ENCODE data around the gene SLC26A11. TPM values are rescaled to one million over a fixed set of nuclear protein-coding genes. Genes with fewer than 3 reads are reported as not detected.

The SLC26A11 gene
- total and polyA plus RNA-seq, 5 donors, result 4.4 to 7.8 (median 6.8) TPM

DNA sequence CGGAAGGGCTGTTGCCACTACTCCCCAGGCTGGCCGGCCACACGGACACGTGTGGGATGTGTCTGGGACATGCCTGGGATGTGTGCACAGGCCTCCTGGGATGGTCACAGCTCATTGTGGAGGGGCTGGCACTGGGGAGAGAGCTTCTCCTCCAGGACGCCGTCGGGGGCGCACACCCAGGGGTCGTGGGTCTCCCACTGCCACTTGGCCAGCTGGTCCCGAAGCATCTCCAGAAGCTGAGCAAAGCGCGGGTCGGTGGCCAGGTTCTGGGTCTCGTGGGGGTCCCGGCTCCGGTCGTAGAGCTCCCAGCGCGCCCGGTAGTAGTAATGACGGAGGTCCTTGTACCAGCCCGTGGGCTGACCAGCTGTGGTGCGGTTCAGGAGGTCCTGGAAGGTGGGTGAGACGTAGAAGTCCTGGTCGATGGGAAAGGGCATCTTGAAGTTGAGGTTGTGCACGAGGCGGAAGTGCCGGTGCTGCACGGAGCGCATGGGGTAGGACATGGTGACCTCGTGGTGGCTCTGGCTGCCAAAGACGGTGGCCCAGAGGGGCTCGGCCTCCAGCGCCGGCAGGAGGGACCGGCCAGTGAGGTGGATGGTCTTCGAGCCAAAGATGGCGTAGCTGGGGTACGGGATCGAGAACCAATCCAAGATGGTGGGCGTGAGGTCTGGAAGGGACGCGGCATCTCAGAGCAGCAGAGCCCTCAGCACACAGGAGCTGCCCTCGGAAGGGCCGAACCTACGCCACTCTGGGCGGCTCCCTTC is 9.7 kb upstream of the SLC26A11 start:
- WGBS, result 94% methylated on average over 47 of the region's 47 CpGs
- intact Hi-C loops (cut with DNase I), result no loop called here

DNA sequence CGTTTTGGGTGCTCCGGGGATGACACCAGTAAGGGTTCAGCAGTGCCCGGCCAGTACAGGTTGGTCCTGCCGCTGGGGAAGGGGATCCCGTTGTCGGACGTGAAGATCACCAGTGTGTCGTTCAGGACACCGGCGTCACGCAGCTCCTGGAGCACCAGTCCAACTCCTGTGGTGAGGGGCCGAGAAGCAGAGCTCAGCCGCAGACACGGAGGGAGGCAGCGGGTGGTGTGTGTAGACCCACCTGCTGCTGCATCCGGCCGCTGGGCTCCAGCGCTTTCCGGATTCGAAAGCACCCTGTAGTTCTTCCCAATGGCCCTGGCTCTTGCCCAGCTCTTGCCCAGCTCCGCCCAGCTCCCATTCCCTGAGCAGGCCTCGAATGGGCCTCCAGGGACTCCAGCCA is 8.1 kb upstream of the SLC26A11 start:
- Histone ChIP-seq H3K4me3 (ENCODE audit: low read length) (no peak overlapping the region), H3K27ac (ENCODE audit: low read length) (no peak overlapping the region), H3K9me3 (ENCODE audit: control insufficient read depth, low read length) (no peaks in the 10 kb centered on the region), H3K27me3 (ENCODE audit: control insufficient read depth, insufficient read depth) (no peaks in the 10 kb centered on the region), H3K4me1 (ENCODE audit: control insufficient read depth, insufficient read depth, low read length) (no peaks in the 10 kb centered on the region)
- ATAC-seq (no peak), DNase-seq (peak in 1 of 3 donors; percentile 43)
- 92% methylated on average over 22 of the region's 22 CpGs for WGBS
- intact Hi-C loops (cut with DNase I), result no loop called here

More for the DNA sequence above, 9.7 kb upstream of the SLC26A11 start:
- DNase-seq, result peak in 1 of 3 donors; percentile 42
- H3K4me3 ChIP-seq (ENCODE audit: low read length), result no peak overlapping the region
- H3K27me3 ChIP-seq (ENCODE audit: control insufficient read depth, insufficient read depth), result no peaks in the 10 kb centered on the region
- no peak overlapping the region for H3K27ac ChIP-seq (ENCODE audit: low read length)
- H3K4me1 ChIP-seq (ENCODE audit: control insufficient read depth, insufficient read depth, low read length), result no peaks in the 10 kb centered on the region
- no peaks in the 10 kb centered on the region for H3K9me3 ChIP-seq (ENCODE audit: control insufficient read depth, low read length)
- ATAC-seq, result no peak

DNA sequence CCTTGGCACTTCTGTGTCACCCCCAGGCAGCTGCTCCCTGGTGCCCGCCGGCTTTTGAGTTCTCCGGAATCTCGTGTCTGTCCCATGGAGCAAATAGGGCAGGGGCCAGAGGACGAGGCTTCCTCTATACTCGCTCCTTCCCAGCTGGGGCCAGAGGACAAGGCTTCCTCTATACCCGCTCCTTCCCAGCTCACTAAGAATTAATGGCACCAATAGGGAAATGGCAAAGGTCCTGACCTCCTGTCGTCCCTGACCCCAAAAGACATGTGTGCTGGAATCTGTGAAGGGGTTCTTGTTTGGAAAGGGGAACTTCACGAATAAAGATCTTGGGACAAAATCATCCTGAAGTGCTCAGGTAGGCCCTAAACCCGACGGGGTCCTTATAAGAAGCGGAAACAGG is 7.7 kb upstream of the SLC26A11 start:
- H3K4me1 ChIP-seq (ENCODE audit: control insufficient read depth, insufficient read depth, low read length), result no peaks in the 10 kb centered on the region
- H3K27ac ChIP-seq (ENCODE audit: low read length), result no peak overlapping the region
- H3K27me3 ChIP-seq (ENCODE audit: control insufficient read depth, insufficient read depth), result no peaks in the 10 kb centered on the region
- no peaks in the 10 kb centered on the region for H3K9me3 ChIP-seq (ENCODE audit: control insufficient read depth, low read length)
- no peak for ATAC-seq
- WGBS, result 90% methylated on average over 12 of the region's 12 CpGs
- peak in 1 of 3 donors; percentile 38 for DNase-seq
- intact Hi-C loops (cut with DNase I), result no loop called here
- H3K4me3 ChIP-seq (ENCODE audit: low read length), result no peak overlapping the region

DNA sequence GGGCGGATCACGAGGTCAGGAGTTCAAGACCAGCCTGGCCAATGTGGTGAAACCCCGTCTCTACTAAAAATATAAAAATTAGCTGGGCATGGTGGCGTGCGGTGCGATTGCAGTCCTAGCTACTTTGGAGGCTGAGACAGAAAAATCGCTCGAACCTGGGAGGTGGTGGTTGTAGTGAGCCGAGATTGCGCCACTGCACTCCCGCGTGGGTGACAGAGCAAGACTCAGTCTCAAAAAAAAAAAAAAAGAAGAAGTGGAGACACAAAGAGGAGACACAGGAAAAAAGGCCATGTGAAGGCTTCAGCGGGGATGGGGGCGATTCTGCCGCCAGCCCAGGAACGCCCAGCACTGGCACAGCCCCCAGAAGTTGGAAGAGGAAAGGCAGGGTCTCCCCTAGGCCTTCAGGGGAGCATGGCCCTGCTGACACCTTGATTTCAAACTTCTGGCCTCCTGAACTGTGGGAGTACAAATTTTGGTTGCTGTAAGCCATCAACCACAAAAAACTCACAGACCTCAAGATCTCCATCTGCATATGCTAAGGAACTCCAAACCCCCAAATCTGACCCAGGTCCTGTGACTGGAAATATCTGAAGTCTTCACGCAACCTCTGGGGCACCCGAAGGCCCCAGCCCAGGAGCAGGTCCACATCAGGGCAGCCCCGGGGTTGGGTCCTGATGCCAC is 7.1 kb upstream of the SLC26A11 start:
- Histone ChIP-seq H3K4me1 (ENCODE audit: control insufficient read depth, insufficient read depth, low read length) (no peaks in the 10 kb centered on the region), H3K27ac (ENCODE audit: low read length) (no peak overlapping the region), H3K9me3 (ENCODE audit: control insufficient read depth, low read length) (no peaks in the 10 kb centered on the region), H3K4me3 (ENCODE audit: low read length) (no peak overlapping the region), H3K27me3 (ENCODE audit: control insufficient read depth, insufficient read depth) (no peaks in the 10 kb centered on the region)
- DNase-seq, result peak in 1 of 3 donors; percentile 74
- no peak for ATAC-seq
- intact Hi-C loops (cut with DNase I), result no loop called here
- WGBS, result 89% methylated on average over 19 of the region's 19 CpGs

DNA sequence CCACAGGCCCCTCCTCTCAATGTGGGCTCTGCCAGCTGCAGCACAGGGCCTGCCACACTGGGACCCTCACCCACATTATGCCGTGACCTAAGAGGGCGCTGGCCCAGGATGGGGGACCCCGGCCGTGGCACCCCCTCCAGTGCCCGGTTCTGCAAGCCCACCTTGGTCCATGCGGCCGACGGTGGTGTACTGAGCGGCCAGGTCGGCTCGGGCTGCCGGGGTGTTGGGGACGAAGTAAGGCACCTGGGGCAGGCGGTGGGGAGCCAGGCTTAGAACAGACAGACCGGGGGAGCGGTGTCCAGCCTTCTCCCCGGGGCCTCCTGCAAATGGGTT is 6.6 kb upstream of the SLC26A11 start:
- WGBS, result 96% methylated on average over 17 of the region's 17 CpGs
- Histone ChIP-seq H3K4me1 (ENCODE audit: control insufficient read depth, insufficient read depth, low read length) (no peaks in the 10 kb centered on the region), H3K27ac (ENCODE audit: low read length) (no peak overlapping the region), H3K4me3 (ENCODE audit: low read length) (no peak overlapping the region), H3K27me3 (ENCODE audit: control insufficient read depth, insufficient read depth) (no peaks in the 10 kb centered on the region), H3K9me3 (ENCODE audit: control insufficient read depth, low read length) (no peaks in the 10 kb centered on the region)
- ATAC-seq (no peak), DNase-seq (peak; percentile 7 to 54 (median 25))
- intact Hi-C loops (cut with DNase I), result no loop called here

DNA sequence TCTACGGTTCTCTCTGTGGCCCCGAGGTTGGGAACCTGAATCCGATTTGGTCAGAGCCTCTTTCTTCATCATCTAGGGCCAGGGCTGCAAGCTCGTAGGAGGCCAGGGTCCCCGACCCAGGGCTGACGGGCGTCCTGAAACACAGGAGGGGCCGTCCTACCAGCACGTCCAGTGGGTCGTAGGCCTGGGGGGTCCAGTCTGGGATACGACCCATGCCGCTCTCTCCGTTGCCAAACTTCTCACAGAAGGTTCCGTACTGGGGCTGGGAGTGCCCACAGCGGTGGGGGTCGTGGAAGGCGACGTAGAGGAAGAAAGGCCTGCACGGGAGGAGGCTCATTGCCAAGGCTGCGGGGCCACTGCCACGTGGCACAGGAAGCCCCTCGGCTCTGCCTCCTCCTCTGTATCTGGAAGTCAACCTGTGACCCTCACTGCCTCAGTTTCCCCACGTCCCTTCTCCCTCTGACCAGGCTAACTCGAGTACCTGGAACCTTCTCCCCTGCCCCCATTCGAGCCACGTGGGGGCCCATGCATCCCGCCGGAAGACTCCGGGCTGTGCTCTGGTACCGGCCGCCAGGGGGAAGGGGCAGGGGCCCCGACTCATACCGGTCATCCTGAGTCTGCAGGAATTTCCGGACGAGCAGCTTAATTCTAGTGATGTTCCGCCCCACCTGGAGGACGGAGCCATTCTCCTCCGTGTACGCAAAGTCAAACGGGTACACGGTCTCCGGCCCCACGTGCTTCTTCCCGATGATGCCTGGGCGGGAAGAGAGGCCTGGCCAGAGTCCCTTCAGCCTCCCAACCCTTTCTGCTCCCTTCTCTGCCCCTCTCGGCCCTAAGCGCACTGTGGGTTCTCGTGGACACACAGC is 6.0 kb upstream of the SLC26A11 start:
- DNase-seq, result peak in 2 of 3 donors; percentile 5 to 45
- Histone ChIP-seq H3K27ac (ENCODE audit: low read length) (no peak overlapping the region), H3K4me1 (ENCODE audit: control insufficient read depth, insufficient read depth, low read length) (no peaks in the 10 kb centered on the region), H3K27me3 (ENCODE audit: control insufficient read depth, insufficient read depth) (no peaks in the 10 kb centered on the region), H3K9me3 (ENCODE audit: control insufficient read depth, low read length) (no peaks in the 10 kb centered on the region), H3K4me3 (ENCODE audit: low read length) (no peak overlapping the region)
- 94% methylated on average over 48 of the region's 48 CpGs for WGBS
- intact Hi-C loops (cut with DNase I), result no loop called here
- ATAC-seq, result no peak

DNA sequence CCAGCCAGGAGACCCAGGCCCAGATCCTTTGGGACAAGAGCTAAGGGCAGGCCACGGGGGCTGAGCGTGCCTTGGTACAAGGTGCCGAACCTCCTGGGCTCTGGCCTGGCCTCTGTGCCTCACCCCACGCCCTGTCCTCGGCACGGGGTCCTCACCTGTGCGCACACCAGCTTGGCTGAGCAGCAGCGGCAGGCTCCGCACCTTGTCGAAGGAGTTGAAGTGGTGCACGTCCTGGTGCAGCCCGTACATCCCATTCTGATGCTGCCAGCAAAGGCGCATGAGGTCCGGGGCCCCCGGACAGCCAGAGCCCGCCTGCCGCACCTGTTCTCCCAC is 5.4 kb upstream of the SLC26A11 start:
- 93% methylated on average over 17 of the region's 17 CpGs for WGBS

DNA sequence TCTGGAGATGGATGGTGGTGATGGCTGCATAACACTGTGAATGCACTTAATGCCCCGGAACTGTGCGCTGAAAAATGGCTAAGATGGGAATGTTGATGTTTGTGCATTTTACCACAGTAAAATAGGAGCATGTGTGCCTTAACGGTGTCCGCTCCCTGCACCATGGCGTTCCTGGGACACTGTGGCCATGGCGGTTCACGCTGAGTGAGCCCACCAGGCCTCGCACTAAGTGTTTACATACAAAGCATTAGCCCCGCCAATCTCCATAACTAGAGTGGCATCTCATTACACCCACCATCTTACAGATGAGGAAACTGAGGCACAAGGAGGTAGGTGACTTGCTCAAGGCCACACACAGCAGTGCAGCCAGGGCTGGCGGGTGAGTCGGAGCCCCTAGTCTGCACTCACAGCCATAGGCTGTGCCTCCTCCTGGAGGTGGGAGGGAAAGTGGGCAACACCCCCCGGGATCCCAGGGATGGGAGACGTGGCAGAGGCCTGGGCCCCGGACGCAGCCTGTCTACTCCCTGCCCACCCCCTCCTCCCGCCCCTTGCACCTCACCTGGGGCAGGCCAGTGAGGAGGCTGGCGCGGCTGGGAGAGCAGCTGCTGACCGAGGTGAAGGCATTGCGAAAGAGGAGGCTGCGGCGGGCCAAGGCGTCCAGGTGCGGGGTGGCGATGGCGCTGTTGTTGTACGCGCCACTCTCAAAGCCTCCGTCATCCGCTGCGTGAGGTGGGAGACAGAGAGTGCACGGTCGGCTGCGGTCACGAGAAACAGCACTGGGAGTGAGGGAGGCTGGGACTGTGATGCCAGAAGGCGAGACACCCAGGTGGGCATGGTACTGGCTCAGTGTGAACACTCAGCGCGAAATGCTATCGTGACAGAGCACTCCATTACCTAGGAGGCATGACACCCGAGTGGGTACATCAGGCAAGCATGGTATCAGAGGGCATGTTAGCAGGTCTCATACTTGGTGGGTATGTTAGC is 3.5 kb upstream of the SLC26A11 start:
- H3K27ac ChIP-seq (ENCODE audit: low read length), result no peak overlapping the region
- no peak overlapping the region for H3K4me3 ChIP-seq (ENCODE audit: low read length)
- DNase-seq (peak; percentile 10 to 42 (median 39)), ATAC-seq (no peak)
- 97% methylated on average over 40 of the region's 40 CpGs for WGBS
- no peaks in the 10 kb centered on the region for H3K27me3 ChIP-seq (ENCODE audit: control insufficient read depth, insufficient read depth)
- intact Hi-C loops (cut with DNase I), result no loop called here
- H3K9me3 ChIP-seq (ENCODE audit: control insufficient read depth, low read length), result no peaks in the 10 kb centered on the region
- no peaks in the 10 kb centered on the region for H3K4me1 ChIP-seq (ENCODE audit: control insufficient read depth, insufficient read depth, low read length)

More for the DNA sequence above, 5.4 kb upstream of the SLC26A11 start:
- no peaks in the 10 kb centered on the region for H3K9me3 ChIP-seq (ENCODE audit: control insufficient read depth, low read length)
- intact Hi-C loops (cut with DNase I), result no loop called here
- ATAC-seq (no peak), DNase-seq (peak in 2 of 3 donors; percentile 10 to 46)
- no peaks in the 10 kb centered on the region for H3K27me3 ChIP-seq (ENCODE audit: control insufficient read depth, insufficient read depth)
- no peak overlapping the region for H3K27ac ChIP-seq (ENCODE audit: low read length)
- no peak overlapping the region for H3K4me3 ChIP-seq (ENCODE audit: low read length)
- no peaks in the 10 kb centered on the region for H3K4me1 ChIP-seq (ENCODE audit: control insufficient read depth, insufficient read depth, low read length)

DNA sequence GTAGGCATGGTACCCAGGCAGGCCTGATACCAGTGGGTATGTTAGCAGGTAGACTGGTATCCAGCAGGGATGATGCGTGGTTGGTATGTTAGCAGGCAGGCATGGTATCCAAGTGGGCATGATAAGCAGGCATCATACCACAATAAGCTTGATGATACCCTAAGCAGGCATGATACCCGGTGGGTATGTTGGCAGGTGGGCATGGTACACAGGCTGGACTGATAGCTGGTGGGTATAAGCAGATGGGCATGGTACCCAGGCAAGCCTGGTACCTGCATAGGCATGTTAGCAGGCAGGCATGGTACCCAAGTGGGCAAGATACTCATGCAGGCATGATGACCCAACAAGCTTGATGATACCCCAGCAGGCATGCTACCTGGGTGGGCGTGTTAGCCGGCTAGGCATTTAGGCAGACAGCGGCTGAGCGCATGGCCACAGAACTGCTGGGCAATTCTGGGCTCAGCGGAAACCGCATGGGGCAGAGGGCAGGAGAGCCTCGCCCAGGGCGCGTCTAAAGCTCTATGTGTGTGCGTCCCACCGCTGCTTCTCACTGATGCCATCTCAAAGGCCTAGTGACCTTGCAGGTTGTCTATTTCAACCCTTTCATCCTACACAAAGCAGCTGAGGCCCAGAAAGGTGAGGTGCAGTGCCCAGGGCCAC is 2.4 kb upstream of the SLC26A11 start:
- Histone ChIP-seq H3K27ac (ENCODE audit: low read length) (no peak overlapping the region), H3K9me3 (ENCODE audit: control insufficient read depth, low read length) (no peaks in the 10 kb centered on the region), H3K4me1 (ENCODE audit: control insufficient read depth, insufficient read depth, low read length) (no peaks in the 10 kb centered on the region), H3K27me3 (ENCODE audit: control insufficient read depth, insufficient read depth) (no peaks in the 10 kb centered on the region), H3K4me3 (ENCODE audit: low read length) (no peak overlapping the region)
- DNase-seq (peak; percentile 11 to 44 (median 35)), ATAC-seq (no peak)
- intact Hi-C loops (cut with DNase I), result no loop called here
- 94% methylated on average over 13 of the region's 13 CpGs for WGBS

DNA sequence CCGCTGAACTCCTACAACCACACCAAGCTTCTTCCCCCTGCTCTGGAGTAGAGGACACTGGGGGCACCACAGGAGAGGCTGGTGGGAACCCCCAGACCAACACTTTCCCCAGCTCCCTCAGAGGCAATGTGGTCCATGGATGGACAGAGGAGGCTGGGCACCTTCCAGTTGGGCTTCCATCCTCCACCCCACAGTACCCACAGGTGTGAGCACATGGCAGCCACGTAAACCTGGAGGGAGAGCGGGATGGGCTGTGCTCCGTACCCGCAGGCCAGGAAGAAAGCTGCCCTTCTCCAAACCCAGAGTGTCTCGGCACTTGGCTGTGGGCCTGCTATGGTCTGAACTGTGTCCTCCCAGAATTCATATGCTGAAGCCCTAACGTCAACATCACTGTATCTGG is 1.8 kb upstream of the SLC26A11 start:
- intact Hi-C loops (cut with DNase I), result no loop called here
- no peaks in the 10 kb centered on the region for H3K27me3 ChIP-seq (ENCODE audit: control insufficient read depth, insufficient read depth)
- no peak overlapping the region for H3K27ac ChIP-seq (ENCODE audit: low read length)
- H3K4me1 ChIP-seq (ENCODE audit: control insufficient read depth, insufficient read depth, low read length), result no peaks in the 10 kb centered on the region
- ATAC-seq, result no peak
- no peak overlapping the region for H3K4me3 ChIP-seq (ENCODE audit: low read length)
- peak; percentile 8 to 45 (median 30) for DNase-seq
- WGBS, result 94% methylated on average over 7 of the region's 7 CpGs
- H3K9me3 ChIP-seq (ENCODE audit: control insufficient read depth, low read length), result no peaks in the 10 kb centered on the region
